ENCODE results near the gene UTS2R.

The UTS2R gene

DNA sequence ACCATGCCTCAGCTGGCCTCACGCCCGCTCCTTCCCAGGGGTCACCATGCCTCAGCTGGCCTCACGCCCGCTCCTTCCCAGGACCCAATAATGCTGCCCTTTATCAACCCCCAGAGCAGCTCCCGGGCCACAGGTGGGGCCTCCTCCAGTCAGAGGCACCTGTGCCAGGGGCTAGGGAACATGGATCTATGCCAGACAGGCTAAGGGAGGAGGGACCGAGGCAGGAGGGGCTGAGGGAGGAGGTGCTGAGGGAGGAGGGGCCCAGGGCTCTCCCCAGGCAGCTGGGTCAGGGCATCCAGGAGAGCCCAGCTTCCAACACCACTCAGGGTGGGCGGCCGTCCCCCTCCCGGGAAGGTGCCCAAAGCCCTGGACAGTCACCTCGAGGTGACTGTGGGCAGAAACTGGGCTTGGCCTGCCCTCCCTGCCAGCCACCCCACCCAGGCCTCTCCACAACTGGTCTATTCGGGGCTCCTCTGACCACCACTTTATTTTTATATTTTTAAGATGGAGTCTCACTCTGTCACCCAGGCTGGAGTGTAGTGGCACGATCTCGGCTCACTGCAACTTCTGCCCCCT lies 19.4 kb downstream of the UTS2R start:
- DNase-seq, result no peak

DNA sequence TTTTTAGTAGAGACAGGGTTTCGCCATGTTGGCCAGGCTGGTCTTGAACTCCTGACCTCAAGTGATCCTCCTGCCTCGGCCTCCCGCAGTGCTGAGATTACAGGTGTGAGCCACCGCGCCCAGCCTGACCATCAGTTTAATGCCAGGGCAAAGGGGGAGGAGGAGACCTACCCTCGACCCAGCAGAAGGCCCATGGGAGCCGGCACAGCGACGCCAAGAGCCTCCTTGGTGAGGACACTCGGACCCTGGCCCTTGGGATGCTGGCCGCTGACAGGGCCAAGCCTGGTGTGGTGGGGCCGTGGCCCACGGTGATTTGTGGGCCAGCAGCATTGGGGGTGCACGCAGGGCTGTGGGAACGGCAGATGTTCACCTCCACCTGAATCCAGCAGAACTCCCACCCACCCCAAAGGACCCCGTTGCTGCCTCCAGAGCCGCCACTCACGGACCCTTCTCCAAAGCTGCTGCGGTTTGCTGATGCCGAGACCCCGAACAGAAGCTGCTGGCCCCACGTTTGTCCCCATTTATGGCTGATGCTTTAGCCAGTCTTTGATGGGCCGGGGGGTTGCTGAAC lies 20.0 kb downstream of the UTS2R start:
- DNase-seq, result no peak

DNA sequence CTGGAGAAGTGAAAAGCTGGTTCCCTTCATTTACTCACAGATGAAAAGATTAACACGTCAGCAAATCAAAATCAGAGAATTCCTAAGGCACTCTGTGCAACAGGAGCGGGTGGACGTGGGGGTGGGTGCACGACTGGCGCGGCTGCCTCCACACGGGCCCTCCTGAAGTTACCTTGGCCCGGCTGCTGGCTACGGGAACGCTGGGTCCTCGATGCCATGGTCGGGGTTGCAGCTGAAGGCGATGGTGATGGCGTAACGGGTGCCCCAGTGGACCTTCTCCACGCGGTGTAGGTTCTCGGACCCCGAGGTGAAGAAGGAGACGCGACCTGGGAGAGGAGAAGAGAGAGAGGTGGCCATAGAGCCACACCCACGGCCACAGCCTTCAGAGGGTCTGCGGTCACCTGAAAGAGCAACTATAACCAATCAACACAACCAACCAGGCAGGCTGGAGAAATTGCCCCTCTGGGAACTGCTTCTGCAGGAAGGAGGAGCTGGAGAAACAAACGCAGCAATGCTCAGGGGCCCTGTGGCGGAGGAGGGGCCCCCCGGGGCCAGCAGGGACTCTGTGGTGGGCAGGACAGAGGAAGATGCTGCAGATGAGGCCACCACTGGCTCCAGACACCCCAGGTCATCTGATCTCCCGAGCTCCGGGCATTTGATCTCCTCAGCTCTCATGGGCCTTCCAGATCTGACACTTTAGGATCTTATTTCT lies 20.8 kb downstream of the UTS2R start:
- no peak for DNase-seq

DNA sequence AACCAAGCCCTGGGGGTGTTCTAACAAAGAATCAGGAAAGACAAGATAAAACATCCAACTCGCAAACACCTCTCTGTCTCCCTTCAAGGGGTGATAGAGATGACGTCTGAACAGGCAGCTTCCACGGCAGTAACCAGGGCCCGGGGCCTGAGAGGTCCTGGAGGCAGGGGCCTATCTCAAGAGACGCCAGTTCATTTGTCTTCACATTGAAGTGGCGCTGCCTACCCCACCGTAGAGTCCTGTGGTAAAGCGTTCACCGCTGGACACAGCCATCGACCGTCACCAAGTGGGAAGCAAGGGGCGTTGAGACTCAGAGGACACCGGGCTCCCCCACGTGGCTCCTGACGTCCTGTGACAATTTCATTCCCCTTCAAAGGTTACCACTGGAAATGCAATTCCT lies 21.4 kb downstream of the UTS2R start:
- no peak for DNase-seq

DNA sequence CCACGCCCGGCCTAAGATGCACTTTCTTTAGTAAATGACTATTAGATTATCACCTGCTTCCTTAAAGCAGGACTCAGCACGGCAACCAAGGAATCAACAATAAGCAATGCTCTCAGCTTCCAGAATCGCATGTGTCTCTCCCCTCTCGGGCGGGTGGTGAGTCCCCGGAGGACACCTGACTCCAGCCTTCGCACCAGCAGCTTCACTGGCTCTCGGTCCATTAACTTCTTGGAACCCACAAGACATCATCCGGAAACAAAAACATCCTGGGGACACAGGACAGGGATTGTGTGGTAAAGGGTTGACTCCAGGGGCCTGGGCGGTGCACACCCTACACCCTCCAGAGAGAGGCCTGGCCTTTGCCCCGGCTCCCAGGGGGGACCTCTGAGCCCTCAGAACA lies 22.7 kb downstream of the UTS2R start:
- no peak for DNase-seq

DNA sequence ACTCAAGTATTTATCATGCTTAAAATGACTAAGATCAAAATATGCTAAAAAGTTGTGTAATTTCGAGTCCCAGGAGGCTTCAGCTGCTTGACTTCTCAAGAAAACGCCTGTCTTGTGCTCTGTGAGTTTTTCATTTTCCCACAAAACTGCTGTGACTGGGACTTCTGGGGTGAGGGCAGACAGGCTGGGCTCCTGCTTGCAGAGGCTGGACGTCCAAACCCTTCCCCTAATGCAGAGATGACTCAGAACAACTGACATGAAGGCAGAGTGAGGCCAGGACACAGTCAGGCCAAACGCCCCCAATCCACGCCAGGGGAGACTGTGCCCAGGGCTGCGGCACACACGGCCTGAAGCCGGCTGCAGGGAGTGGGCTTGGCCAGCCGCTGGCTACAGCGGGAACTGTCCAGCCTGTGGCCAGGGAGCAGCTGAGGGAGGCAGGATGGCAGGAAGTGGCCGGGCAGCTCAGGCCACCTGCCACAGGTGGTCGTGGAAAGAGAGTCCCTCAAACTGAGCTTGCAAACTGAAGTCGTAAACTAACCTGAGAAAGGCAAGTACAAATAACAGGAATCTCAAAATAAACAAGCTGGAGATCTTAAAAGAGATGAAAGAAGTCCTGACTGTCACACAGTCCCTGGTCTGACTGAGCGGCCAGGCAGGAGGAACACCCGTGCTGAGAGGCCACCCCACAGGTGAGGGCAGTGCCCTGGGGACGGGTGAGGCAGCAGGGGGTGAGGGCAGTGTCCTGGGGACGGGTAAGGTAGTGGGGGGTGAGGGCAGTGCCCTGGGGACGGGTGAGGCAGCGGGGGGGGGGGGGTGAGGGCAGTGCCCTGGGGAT lies 25.3 kb downstream of the UTS2R start:
- no peak for DNase-seq

DNA sequence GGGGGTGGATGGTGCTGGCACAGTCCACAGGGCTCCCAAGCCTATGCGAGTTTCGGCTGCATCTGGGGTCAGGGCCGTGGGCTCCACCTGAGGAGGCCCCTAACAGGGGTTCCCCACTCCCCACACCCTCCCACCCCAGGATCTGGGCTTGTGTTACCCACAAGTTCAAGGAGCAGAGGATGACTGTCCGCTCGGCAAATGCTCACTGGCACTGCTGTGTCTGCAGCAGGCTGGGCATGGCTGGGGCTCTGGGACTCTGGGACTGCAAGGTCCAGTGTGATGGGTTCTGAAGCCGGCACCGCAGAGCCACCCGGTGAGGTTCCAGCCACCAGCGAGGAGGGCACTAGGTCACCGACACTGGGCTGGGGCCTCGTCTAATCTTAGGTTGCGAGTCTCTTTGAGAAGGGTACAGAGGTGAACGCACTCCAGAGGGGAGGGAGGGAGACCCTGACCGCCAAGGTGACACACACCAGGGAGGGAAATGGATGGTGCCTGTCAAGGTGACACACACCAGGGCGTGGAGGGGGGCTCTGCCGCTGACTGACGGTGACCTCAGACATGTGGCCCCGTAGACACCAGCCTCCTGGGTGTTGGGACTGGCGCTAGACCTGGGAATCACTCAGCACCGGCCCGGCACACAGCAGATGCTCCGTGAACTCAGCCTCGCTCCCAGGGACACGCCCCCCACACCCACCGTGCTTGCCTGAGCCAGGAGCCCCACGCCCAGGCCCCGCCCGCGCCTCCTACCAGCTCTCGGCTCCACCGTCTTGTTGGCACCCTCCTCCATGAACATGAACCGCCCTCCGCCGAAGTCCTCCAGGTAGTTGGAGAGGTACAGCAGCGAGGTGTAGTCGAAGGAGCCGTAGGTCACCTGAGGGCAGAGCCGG lies 26.1 kb downstream of the UTS2R start:
- no peak for DNase-seq

DNA sequence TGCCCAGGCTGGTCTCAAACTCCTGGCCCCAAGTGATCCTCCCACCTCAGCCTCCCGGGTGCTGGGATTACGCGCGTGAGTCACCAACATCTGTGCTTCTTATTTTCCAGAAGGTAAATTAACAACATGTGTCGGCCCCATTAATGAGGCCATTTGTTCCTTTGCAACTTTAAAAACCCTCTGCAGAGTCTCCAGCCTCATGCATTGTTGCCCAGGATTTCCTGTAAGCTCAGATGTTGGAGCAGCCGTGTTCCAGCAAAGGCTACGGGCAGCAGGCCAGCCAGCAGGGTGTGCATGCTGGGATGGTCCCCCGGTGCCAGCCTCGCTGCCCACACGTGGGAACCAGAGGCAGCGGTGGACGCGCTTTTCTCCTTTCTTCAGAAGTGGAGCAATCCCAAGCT lies 27.5 kb downstream of the UTS2R start:
- no peak for DNase-seq

DNA sequence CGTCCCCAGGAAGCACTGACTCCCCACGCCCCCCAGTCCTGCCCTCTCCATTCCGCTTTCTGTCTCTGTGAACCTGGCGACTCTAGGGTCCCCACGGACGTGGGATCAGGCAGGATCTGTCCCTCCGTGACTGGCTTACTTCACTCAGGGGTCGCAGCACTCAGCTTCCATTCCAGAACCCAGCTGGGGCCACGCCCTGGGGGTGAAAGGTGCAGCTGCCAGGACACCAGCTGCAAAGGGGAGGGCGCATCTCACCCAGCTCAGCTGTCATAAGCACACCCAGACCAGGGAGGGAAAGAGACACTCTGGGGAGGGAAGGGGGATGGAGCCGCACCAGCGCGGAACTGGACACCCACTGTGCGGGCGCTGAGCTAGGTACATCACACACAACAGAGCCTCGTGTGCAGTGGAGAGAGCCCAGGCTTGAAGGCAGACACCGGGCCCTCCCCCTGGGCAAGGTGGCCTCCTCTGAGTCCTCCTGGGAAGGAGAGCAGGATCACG lies 28.1 kb downstream of the UTS2R start:
- no peak for DNase-seq

DNA sequence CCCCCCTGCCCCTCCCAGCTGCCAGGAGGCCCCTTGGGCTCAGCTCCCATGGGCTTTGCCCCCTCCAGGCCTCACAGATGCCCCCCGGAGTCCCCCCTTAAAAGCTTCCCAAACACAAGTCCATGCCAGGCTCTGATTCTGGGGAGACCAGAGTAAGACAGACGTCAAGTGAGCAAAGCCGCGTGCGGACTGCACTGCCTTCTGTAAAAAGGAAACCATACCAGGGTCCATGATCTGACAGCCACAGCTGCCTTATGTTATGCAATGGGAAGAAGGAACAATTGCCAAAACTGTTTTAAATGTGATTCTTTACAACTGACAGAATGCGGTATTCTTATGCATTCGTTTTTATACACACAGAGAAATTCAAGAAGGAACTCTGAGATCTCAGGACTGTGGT lies 28.6 kb downstream of the UTS2R start:
- DNase-seq, result no peak

DNA sequence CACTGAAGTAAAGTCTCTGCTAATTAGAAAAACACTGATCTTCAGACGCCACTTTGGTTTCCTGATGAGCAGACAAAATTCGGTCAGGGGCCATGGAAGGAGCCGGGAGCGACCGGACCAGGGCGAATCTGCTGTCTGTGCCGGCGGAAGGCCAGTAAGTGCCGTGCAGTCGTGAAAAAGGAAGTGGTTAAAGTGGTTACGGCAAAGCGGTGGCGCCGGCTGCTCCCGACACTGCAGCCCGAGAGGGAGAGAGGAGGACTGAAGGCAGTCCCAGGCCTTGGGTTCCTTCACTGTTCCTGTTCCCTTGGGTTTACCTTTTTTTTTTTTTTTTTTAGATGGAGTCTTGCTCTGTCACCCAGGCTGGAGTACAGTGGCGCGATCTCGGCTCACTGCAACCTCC lies 29.3 kb downstream of the UTS2R start:
- DNase-seq, result peak in 3 of 5 experiments; percentile 32 to 73 (median 38)

DNA sequence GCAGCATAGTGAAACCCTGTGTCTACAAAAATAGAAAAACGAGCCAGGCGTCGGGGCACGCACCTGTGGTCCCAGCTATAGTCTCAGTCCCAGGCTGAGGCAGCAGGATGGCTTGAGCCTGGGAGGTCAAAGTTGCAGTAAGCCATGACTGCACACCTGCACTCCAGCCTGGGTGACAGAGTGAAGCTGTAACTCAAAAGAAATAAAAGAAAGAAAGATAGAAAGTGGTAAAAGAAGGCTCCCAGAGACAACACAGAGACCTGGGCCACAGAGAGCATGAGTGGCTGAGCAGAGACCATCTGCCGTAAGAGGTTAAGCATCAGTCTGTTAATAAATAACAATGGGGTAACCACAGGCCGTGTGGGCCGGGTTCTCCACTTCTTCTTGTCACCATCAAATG lies 31.3 kb downstream of the UTS2R start:
- no peak for DNase-seq

DNA sequence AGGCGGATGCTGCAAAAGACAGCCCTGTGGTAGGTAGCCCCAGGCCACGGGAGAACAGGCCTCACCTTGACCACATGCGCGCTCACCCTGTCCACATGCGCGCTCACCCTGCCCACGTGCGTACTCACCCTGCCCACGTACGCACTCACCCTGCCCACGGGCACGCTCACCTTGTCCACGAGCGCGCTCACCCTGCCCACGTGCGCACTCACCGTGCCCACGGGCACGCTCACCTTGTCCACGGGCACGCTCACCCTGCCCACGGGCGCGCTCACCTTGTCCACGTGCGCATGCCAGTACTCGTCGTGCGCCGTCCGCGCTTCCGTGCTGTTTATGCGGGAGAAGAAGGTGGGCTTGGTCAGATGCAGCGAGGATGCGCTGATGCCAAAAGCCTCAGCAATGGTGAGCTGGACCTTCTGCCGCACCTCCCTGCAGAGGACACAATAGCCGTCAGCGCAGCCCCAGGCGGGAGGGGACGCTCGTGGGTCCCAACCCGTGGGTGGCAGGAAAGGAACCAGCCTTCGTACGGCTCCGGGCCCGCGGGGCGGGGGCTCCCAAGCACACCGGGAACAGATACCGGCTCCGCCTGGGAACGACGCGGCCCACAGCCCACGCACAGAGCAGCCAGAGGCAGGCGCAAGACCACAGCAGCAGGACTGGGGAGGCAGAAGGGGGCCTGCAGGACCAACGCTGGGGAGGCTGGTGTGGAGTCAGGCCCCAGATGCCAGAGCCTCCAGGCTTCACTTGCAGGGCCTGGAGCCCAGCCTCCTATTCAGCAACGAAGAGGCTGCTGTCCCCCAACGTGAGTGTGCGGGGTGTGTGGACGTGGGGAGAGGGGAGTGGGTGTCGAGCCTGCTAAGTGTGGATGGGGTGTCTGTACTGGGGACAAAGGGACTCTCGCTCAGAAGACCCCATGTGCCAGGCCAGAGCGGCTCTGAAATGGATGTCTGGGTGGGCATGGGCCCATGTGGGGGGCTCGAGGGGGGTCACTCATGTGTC lies 32.4 kb downstream of the UTS2R start:
- no peak for DNase-seq

DNA sequence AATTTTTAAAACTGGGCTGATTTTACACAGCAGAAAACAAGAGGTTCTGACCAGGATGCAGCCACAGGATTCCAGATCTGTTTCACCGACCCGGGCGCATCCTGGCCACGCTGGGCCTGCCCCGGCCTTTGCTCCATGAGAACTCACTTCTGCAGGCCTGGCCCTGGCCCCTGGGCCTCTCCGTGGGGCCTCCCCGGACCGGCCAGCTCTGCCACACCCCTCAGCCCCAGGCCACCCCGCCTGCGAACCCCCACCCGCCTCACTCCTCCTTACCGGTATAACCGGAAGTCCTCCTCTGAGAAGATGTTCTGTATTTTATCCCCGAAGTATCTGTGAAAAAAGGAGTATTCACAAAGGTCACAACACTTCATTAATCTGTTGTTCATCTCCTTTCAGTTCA lies 33.5 kb downstream of the UTS2R start:
- no peak for DNase-seq

DNA sequence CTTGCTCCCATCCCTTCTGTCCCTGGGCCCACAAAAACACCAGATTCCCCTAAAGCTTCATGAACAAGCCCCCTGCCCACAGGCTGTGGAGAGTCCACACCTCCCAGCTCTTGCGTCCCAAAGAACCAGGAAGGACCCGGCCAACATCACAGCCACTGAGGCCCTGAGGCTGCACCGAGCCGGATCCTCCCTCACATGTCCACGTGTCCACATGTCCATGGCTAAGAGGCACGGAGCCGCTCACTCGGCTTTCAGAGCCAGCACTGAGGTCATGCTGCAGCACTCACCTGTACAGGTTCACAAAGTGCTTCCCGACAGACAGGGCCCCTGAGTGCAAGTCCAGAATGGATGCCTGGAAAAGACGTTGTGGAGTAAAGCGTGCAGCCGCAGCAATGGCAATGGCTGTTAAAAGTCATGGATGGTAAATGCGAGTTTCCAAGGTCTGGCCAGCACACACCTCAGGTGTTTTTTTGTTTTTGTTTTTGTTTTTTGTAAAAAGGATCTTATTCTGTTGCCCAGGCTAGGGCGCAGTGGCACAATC lies 34.6 kb downstream of the UTS2R start:
- DNase-seq, result no peak

DNA sequence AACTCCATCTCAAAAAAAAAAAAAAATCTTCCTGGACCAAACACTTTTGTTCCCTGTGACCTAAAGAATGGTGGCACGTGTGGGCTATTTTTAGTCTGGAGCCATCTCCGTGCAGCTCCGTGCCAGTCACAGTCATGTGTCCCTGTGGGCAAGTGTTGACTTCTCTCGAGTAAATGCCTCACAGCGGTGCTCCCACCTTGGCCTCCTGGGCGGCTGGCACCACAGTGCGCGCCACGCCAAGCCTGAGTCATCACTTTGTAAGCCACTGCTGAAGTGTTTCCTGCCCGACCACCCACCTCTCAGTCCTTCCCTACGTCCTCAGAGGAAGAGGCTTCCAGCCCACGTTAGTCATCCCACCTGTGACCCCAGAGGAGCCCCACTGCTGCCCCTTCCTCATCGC lies 35.7 kb downstream of the UTS2R start:
- DNase-seq, result no peak

DNA sequence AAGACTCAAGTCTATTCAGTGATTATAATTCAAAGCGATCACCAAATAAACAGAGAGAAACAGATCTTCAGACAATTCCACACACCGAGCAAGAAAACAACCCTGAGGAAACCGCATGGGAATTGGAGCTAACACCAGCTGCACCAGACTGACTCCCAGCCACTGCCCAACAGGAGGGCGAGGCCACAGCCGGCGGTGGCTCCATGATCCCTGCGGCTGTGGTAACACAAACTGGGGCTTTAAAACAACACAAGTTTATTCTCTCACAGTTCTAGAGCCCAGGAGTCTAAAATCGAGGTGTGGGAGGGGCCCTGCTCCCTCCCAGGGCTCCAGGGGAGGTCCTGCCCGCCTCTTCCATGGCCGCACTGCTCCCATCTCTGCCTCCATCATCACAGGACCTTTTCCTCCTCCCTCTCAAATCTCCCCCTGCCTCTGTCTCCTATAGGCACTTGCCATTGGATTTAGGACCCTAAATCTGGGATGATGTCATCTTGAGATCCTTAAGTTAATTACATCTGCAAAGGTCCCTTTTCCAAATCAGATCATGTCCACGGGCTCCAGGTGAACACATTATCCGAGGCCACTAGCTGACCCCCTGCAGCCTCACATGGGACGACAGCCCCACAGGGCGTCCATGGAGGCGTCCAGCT lies 36.8 kb downstream of the UTS2R start:
- no peak for DNase-seq

DNA sequence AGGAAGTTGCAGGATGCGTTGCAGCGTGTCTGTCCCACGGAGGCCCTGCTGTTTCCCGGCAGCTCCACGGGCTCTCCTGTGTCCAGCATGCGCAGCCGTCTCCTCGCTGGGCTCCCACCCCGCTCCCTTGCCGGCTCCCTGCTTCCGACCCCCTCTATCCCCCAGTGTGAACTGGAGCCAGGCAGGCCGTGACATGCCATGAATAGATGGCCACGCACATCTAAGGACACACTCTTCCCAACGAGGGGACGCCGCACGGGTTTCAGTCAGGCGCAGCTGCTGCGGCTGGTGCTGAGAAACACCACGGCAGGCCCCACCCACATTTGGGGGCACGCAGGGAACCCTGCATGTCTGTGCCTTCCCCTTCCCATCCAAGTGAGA lies 37.4 kb downstream of the UTS2R start:
- no peak for DNase-seq

DNA sequence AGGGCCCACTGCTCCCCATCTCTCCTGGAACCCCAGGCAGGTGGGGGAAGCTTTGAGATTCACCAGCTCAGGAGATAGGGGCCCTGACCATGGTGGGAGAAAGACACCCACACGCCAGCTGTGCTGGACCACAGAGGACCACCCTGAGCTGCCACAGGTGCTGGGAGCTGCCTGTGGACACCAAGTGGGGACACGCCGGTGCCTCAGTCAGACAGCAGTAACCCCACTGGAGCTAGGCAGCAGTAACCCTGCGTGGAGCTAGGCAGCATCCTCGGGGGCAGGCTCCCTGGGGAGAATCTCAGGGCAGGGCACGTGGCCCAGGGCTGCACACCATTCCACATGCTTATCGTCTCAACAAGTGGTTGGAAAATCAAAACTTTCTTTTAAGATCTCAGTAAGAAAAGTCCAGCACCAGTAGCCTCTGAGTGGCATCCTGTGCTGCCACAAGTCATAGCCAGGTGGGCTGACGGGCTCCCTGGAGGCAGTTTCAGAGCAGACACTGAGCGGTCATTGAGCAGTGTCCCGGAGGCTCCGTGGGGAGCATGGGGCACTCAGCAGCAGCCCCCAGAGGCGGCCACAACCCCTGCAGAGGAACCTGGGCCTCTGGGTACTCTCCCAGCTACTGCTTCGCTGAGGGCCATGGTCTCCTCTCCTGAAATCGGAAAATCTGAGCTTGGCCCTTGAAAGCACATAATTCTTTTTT lies 38.6 kb downstream of the UTS2R start:
- no peak for DNase-seq

Measured in T-helper 2 cell (primary cell).